ENCODE measurements around the gene ELOVL6. TPM values are rescaled to one million over a fixed set of nuclear protein-coding genes. Genes with fewer than 3 reads are reported as not detected.
"Not testable (repeated sequence)": the region's sequence is repeated elsewhere in the genome, so short reads cannot be mapped to it uniquely, and the experiment has no call there.

ELOVL6 gene
- total RNA-seq, 2 experiments from 2014 or later = 7.2 to 7.9 TPM

DNA sequence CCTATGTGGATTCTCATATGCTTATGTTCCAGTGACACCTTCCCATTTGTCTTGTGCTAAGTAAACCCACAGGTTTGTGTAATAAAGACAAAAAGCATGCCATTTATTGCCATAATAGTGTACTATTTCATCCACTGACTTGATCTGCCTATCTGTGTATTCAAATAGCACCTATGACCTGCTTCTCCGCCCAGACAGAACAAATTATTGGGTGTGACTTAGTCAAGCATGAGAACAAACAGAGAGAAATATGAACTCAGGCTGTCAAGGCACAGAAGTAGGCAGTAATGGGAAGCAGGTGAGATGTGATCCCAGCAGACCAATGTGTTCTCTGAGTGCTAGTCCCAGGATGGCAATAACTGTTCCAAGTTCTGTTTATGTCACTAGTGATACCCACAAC is 25.4 kb downstream of the ELOVL6 start:
- no peaks in the 10 kb centered on the region for H3K27me3 Mint-ChIP-seq (ENCODE audit: low read depth)
- no peak overlapping the region for H3K4me3 Mint-ChIP-seq
- H3K36me3 Mint-ChIP-seq (ENCODE audit: low read depth) = peaks cover 1% of the 10 kb centered on the region
- no peaks in the 10 kb centered on the region for H3K4me1 Mint-ChIP-seq (ENCODE audit: low read depth)
- H3K27ac Mint-ChIP-seq = no peak overlapping the region
- no peaks in the 10 kb centered on the region for H3K9me3 Mint-ChIP-seq
- no peak for DNase-seq
- CTCF ChIA-PET = no interaction called here
- intact Hi-C loops (cut with micrococcal nuclease) = no loop called here

DNA sequence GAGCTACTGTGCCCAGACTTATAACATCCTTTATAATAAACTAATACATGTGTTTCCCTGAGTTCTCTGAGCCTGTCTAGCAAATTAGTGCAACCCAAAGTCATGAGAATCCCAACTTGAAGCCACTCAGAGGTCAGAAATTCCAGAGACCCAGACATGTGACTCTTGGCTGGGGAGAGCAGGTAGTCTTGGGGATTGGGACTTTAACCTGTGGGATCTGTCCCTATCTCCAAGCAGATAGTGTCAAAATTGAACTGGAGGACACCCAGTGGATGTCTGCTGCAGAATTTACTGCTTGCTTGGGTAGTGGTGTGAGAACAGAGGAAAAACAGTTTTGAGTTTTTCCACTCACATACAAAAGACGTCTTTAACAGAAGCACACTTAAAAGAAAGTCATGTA is 26.4 kb downstream of the ELOVL6 start:
- DNase-seq = no peak
- CTCF ChIA-PET = no interaction called here
- H3K4me3 Mint-ChIP-seq = no peak overlapping the region
- no peaks in the 10 kb centered on the region for H3K36me3 Mint-ChIP-seq (ENCODE audit: low read depth)
- no peaks in the 10 kb centered on the region for H3K9me3 Mint-ChIP-seq
- peaks cover under 1% of the 10 kb centered on the region for H3K4me1 Mint-ChIP-seq (ENCODE audit: low read depth)
- intact Hi-C loops (cut with micrococcal nuclease) = no loop called here
- no peaks in the 10 kb centered on the region for H3K27me3 Mint-ChIP-seq (ENCODE audit: low read depth)
- no peak overlapping the region for H3K27ac Mint-ChIP-seq

DNA sequence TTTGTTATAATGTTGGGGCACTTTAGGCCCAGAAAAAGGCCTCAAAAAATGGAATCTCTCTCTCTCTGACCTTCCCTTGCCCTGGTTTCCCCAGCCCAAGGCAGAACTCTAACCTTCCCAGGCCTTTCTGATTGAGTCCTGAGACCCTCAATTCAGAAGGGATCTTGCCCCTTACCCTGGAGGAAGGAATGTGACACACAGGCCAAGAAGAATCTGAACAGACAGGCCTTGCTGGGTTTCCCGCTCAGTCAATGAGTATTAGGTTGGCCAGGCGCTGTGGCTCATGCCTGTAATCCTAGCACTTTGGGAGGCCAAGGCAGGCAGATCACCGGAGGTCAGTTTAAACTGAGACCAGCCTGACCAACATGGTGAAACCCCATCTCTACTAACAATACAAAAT is 27.6 kb downstream of the ELOVL6 start:
- H3K4me1 Mint-ChIP-seq (ENCODE audit: low read depth) = peaks cover 9% of the 10 kb centered on the region
- no peaks in the 10 kb centered on the region for H3K27me3 Mint-ChIP-seq (ENCODE audit: low read depth)
- no peak for DNase-seq
- no peaks in the 10 kb centered on the region for H3K36me3 Mint-ChIP-seq (ENCODE audit: low read depth)
- intact Hi-C loops (cut with micrococcal nuclease) = no loop called here
- CTCF ChIA-PET = interaction anchor here (0.7 kb wide), 1 partner anchor 348 kb away, joined by 3 read pairs; no protein-coding TSS in a partner anchor
- H3K27ac Mint-ChIP-seq = no peak overlapping the region
- H3K9me3 Mint-ChIP-seq = no peaks in the 10 kb centered on the region
- H3K4me3 Mint-ChIP-seq = no peak overlapping the region

DNA sequence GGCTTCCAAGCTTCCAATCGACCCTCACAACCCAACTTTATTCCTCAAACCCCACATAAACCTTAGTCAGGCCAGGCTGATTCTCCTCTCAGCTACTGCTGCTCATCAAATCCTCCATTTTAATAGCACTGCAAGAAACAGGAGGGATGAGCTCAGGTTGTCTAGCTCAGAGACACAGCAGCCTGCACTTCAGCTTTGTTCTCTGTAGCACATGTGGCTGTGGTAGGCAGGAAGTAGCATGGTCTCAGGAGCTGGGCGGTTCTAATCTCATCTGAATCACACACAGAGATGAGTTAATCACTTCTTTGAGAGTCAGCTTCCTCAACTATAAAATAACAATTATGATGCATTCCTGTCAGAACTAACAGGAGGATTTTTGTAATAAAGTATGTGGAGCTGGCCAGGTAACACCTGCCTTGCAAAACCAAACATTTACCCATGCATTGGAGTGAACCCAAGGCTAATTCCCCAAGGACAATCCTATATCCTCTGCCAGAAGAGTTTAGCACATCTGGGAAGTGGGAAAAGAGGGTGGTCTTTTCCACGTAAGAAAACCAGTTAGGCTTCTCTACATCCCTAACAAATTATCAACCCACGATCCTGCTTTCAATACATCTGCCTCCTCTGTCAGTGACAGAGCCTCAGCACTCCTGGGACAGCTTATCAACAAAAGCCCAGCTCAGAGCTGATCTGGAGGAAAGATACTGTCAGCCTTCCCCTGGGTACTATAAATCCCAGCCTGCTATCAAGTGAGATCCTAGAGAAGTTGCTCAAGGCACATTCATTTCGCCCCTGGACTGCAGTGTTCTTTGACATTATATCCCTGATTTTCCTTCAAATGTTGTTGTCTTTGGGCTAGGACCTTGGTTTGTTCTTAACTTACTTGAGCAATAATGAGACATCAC is 32.8 kb downstream of the ELOVL6 start:
- CTCF ChIA-PET = interaction anchor here (0.6 to 2.2 kb wide), 3 partner anchors 15 to 167 kb away, joined by 3 to 9 read pairs (median 3); no protein-coding TSS in a partner anchor
- DNase-seq = peak; percentile 85
- intact Hi-C loops (cut with micrococcal nuclease) = loop anchor here (1.0 to 5.0 kb wide), 4 partner anchors 29 to 132 kb away; no protein-coding TSS in a partner anchor
- H3K9me3 Mint-ChIP-seq = no peaks in the 10 kb centered on the region
- H3K27me3 Mint-ChIP-seq (ENCODE audit: low read depth) = no peaks in the 10 kb centered on the region
- peaks cover 5% of the 10 kb centered on the region for H3K36me3 Mint-ChIP-seq (ENCODE audit: low read depth)
- peak overlapping the region; percentile 95 for H3K27ac Mint-ChIP-seq
- peak overlapping the region; percentile 54 for H3K4me3 Mint-ChIP-seq
- H3K4me1 Mint-ChIP-seq (ENCODE audit: low read depth) = peaks cover 35% of the 10 kb centered on the region

DNA sequence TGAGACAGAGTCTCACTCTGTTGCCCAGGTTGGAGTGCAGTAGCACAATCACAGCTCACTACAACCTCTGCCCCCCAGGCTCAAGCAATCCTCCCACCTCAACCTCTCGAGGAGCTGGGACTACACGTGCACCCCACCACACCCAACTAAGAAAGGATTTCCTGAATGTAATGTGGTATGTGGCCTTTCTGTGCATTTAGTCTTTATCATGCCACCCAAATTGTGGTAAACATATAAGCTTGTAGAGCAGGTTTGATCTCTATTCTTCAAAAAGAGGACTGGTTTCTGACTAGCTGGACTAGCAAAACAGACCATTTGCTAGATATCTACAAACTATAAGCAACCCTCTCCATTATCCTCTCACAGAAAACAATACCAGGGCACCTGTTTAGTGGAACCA is 33.6 kb downstream of the ELOVL6 start:
- CTCF ChIA-PET = interaction anchor here (0.7 to 2.2 kb wide), 3 partner anchors 115 to 205 kb away, joined by 3 to 9 read pairs (median 4); no protein-coding TSS in a partner anchor
- Mint-ChIP-seq H3K27me3 (ENCODE audit: low read depth) (no peaks in the 10 kb centered on the region), H3K4me1 (ENCODE audit: low read depth) (peaks cover 35% of the 10 kb centered on the region), H3K9me3 (no peaks in the 10 kb centered on the region), H3K36me3 (ENCODE audit: low read depth) (peaks cover 5% of the 10 kb centered on the region), H3K4me3 (peak overlapping the region; percentile 54), H3K27ac (peak overlapping the region; percentile 95)
- peak; percentile 6 for DNase-seq
- intact Hi-C loops (cut with micrococcal nuclease) = loop anchor here (1.0 to 5.0 kb wide), 4 partner anchors 29 to 132 kb away; no protein-coding TSS in a partner anchor

DNA sequence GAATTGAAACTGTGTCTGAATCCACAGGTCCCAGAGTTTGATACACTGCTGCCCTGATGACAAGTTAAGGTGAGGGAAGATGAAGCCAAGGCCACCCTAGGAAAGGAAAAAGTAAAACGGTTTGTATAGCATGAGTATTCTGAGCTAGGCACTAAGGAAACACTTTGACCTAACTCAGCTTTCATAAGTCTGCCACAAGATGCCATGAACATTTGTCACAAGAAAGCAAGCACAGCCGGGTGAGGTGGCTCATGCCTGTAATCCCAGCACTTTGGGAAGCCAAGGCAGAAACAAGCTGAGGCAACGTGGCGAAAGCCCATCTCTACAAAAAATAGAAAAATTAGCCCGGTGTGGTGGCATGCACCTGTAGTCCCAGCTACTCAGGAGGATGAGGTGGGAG is 34.2 kb downstream of the ELOVL6 start:
- Mint-ChIP-seq H3K4me3 (no peak overlapping the region), H3K36me3 (ENCODE audit: low read depth) (peaks cover 5% of the 10 kb centered on the region), H3K9me3 (no peaks in the 10 kb centered on the region), H3K27me3 (ENCODE audit: low read depth) (no peaks in the 10 kb centered on the region), H3K4me1 (ENCODE audit: low read depth) (peaks cover 35% of the 10 kb centered on the region), H3K27ac (peak overlapping the region; percentile 95)
- DNase-seq = no peak
- intact Hi-C loops (cut with micrococcal nuclease) = no loop called here
- CTCF ChIA-PET = interaction anchor here (0.7 to 2.2 kb wide), 2 partner anchors 114 to 204 kb away, joined by 4 to 9 read pairs; no protein-coding TSS in a partner anchor

DNA sequence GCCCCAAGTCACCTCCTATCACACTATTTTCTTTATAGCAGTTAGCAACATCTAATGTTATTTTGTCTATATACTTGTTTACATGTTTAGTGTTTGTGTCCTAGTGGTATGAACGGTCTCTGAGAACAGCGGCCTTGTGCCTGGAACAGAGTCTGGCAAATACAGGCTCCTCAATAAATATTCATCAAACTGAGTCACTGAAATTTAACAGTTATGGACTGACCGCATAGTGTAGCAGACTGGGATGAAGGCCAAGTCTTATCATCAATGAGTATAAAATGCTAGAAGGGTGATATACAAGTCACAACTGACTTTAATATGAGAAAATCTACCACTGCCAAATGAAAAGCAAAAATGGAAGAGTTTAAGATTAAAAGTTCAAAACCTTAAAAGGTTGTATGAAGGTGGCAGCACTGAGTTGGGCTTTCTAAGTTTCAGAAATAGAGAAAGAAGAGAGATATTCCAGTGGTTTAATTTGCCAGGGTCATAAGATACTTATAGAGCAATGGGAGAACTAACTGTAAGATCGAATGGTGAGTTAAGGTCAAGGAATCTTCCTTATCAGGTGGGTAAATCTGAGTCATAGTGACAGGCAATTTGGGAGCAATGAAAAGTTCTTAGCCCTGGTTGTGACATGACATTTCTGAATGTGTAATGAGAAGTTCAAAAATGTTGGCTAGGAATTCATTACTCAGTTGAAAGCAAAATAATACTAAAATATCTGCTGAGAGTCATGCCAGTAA is 34.9 kb downstream of the ELOVL6 start:
- no peak for DNase-seq
- peaks cover 35% of the 10 kb centered on the region for H3K4me1 Mint-ChIP-seq (ENCODE audit: low read depth)
- CTCF ChIA-PET = interaction anchor here (2.2 kb wide), 1 partner anchor 113 kb away, joined by 9 read pairs; no protein-coding TSS in a partner anchor
- H3K27me3 Mint-ChIP-seq (ENCODE audit: low read depth) = no peaks in the 10 kb centered on the region
- no peak overlapping the region for H3K4me3 Mint-ChIP-seq
- peak overlapping the region; percentile 95 for H3K27ac Mint-ChIP-seq
- peaks cover 5% of the 10 kb centered on the region for H3K36me3 Mint-ChIP-seq (ENCODE audit: low read depth)
- no peaks in the 10 kb centered on the region for H3K9me3 Mint-ChIP-seq
- intact Hi-C loops (cut with micrococcal nuclease) = no loop called here

DNA sequence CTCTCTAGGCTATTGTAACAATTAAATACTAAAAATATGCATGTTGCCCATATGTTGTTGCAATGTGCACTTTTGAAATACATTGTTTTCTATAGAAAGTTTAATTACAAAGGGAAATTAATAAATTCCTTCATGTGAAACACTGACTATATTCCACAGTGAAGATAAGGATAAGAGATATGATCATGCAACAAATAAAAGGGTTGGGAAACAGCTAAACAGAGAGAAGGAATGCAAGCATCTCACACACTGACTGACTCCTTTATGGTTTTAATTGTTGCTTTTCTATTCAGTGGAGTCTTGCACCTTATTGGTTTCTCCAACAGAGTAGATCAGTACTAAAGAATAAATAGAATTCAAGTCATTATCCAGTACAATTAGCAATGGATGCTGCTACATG is 37.8 kb downstream of the ELOVL6 start:
- intact Hi-C loops (cut with micrococcal nuclease) = no loop called here
- no peak for DNase-seq
- H3K4me1 Mint-ChIP-seq (ENCODE audit: low read depth) = peaks cover 23% of the 10 kb centered on the region
- H3K27ac Mint-ChIP-seq = no peak overlapping the region
- no peaks in the 10 kb centered on the region for H3K9me3 Mint-ChIP-seq
- no peak overlapping the region for H3K4me3 Mint-ChIP-seq
- CTCF ChIA-PET = no interaction called here
- H3K36me3 Mint-ChIP-seq (ENCODE audit: low read depth) = peaks cover 5% of the 10 kb centered on the region
- no peaks in the 10 kb centered on the region for H3K27me3 Mint-ChIP-seq (ENCODE audit: low read depth)

DNA sequence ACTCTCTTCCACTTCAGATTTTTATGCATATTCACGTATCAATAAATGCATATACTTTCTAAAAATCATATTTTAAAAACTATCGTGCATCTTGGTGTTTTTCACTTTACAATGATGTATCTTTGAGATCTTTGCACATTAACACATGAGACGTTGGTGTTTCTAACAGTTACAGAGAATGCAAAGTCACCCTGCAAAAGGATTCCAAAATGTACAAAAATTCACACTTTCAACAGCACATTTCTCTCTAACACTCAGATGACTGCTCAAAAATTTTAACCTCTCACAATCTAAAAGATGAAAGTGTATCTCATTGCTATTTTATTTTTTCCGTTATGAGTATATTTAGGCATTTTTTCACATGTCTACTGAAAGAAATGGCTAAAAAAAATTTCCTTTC is 38.9 kb downstream of the ELOVL6 start:
- peaks cover 12% of the 10 kb centered on the region for H3K4me1 Mint-ChIP-seq (ENCODE audit: low read depth)
- intact Hi-C loops (cut with micrococcal nuclease) = no loop called here
- H3K4me3 Mint-ChIP-seq = no peak overlapping the region
- no peaks in the 10 kb centered on the region for H3K9me3 Mint-ChIP-seq
- H3K27ac Mint-ChIP-seq = no peak overlapping the region
- peaks cover 5% of the 10 kb centered on the region for H3K36me3 Mint-ChIP-seq (ENCODE audit: low read depth)
- CTCF ChIA-PET = no interaction called here
- no peaks in the 10 kb centered on the region for H3K27me3 Mint-ChIP-seq (ENCODE audit: low read depth)
- no peak for DNase-seq

DNA sequence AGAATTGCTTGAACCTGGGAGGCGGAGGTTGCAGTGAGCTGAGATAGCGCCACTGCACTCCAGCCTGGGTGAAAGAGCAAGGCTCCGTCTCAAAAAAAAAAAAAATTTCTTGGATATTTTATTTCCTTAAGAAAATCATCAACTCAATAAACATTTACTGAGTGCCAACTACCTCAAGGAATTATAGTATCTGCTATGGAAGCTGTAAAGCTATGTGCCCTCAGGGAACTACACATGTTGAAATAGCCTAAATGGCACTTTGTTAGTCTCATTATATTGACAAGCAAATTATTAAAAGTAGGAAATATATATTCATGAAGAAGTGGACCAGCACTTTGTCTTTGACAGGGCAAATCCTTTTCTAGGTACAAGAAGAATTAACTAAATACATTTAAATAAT is 40.8 kb downstream of the ELOVL6 start:
- no peak overlapping the region for H3K27ac Mint-ChIP-seq
- intact Hi-C loops (cut with micrococcal nuclease) = no loop called here
- no peak for DNase-seq
- peaks cover 2% of the 10 kb centered on the region for H3K36me3 Mint-ChIP-seq (ENCODE audit: low read depth)
- no peak overlapping the region for H3K4me3 Mint-ChIP-seq
- CTCF ChIA-PET = no interaction called here
- no peaks in the 10 kb centered on the region for H3K4me1 Mint-ChIP-seq (ENCODE audit: low read depth)
- H3K9me3 Mint-ChIP-seq = no peaks in the 10 kb centered on the region
- H3K27me3 Mint-ChIP-seq (ENCODE audit: low read depth) = no peaks in the 10 kb centered on the region

DNA sequence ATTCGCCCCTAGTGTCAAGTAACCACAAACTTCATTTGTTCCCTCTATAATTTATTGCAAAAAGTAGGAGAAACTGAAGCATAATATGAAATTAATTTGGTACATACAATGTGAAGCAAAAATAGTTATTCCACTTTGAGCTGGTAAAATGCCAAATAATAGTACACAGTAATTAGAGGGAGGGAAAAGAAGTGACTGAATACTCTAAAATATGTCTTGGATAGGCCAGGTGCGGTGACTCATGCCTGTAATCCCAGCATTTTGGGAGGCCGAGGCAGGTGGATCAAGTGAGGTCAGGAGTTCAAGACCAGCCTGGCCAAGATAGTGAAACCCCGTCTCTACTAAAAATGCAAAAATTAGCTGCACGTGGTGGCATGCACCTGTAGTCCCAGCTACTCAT is 41.2 kb downstream of the ELOVL6 start:
- H3K27me3 Mint-ChIP-seq (ENCODE audit: low read depth); H3K4me1 Mint-ChIP-seq (ENCODE audit: low read depth); H3K36me3 Mint-ChIP-seq (ENCODE audit: low read depth); H3K27ac Mint-ChIP-seq; H3K4me3 Mint-ChIP-seq; DNase-seq; CTCF ChIA-PET; H3K9me3 Mint-ChIP-seq; intact Hi-C loops (cut with micrococcal nuclease): not testable (repeated sequence)

DNA sequence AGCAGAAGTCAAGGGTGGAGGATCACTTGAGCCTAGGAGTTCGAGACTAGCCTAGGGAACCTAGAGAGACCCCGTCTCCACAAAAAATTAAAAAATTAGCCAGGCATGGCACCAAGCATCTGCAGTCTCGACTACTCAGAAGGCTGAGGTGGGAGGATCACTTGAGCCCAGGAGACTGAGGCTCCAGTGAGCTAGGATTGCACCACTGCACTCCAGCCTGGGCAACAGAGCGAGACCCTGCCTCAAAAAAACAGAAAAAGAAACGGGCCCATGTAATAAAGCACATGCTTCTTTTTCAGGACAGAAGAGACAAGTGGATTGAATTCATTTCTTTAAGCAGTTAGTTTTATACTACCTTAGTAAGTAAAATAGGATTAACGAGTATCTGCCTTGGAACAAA is 42.0 kb downstream of the ELOVL6 start:
- no peaks in the 10 kb centered on the region for H3K27me3 Mint-ChIP-seq (ENCODE audit: low read depth)
- no peaks in the 10 kb centered on the region for H3K36me3 Mint-ChIP-seq (ENCODE audit: low read depth)
- H3K4me3 Mint-ChIP-seq = no peak overlapping the region
- CTCF ChIA-PET = no interaction called here
- intact Hi-C loops (cut with micrococcal nuclease) = no loop called here
- H3K4me1 Mint-ChIP-seq (ENCODE audit: low read depth) = no peaks in the 10 kb centered on the region
- DNase-seq = no peak
- no peak overlapping the region for H3K27ac Mint-ChIP-seq
- no peaks in the 10 kb centered on the region for H3K9me3 Mint-ChIP-seq

Measured in activated naive CD4-positive, alpha-beta T cell treated with anti-CD3 and anti-CD28 coated beads for 36 hours (primary cell).